ENCODE data around the gene NOD2. TPM values are rescaled to one million over a fixed set of nuclear protein-coding genes. Genes with fewer than 3 reads are reported as not detected.

Gene NOD2
- total RNA-seq, 1 donor from 2014 or later: 43.5 TPM

DNA sequence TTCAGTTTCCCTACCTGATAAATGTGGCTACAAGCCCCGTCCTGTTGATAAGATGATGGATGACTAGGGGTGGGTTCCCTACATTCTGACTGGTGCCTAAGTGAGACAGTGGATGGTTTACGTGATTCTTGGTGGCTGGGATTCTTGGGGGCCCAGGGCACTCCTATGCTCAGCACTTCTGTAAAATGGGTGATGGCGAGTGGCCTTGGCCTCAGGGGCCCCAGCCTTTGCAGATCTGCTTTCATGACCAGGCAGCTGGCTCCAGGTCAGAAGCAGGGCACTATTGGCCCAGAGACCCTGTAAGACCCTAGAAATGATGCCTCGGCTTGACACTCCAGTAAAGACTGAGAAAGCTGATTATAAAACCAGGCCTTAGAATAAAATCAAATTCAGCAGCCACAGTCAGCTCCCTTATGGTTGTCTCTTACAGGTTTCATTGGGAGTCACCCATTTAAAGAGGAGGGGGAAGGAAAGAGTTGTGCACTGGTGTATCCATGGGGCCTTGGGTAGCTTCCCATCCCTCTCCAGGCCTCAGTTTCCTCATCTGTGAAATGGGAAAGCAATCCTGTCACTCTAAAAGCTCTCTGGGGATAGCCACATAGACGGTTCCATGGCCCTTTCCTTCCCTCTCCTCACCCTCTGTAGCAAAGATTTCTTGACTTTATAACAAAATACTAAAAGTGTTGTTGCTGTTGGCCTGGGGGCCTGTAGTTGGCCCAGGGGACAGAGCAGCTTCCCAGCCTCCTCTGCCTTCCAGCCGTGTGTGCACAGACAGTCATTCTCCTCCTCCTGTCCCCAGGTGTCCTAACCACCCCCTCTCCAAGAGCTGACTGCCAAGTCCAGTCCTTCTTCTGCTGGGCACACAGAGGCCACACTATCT, 13.5 kb upstream of the NOD2 start:
- Histone ChIP-seq H3K4me1 (no peaks in the 10 kb centered on the region), H3K27ac (no peak overlapping the region), H3K4me3 (peak overlapping the region in 1 of 2 donors; percentile 6), H3K27me3 (no peaks in the 10 kb centered on the region), H3K9me3 (no peaks in the 10 kb centered on the region), H3K36me3 (no peaks in the 10 kb centered on the region)
- intact Hi-C loops (cut with DNase I): no loop called here
- TF ChIP-seq, protein P1, sequence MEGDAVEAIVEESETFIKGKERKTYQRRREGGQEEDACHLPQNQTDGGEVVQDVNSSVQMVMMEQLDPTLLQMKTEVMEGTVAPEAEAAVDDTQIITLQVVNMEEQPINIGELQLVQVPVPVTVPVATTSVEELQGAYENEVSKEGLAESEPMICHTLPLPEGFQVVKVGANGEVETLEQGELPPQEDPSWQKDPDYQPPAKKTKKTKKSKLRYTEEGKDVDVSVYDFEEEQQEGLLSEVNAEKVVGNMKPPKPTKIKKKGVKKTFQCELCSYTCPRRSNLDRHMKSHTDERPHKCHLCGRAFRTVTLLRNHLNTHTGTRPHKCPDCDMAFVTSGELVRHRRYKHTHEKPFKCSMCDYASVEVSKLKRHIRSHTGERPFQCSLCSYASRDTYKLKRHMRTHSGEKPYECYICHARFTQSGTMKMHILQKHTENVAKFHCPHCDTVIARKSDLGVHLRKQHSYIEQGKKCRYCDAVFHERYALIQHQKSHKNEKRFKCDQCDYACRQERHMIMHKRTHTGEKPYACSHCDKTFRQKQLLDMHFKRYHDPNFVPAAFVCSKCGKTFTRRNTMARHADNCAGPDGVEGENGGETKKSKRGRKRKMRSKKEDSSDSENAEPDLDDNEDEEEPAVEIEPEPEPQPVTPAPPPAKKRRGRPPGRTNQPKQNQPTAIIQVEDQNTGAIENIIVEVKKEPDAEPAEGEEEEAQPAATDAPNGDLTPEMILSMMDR (IDR thresholded peaks at IDR 0.05): no peak
- TF ChIP-seq POLR2A (IDR thresholded peaks at IDR 0.05) (no peak), POLR2AphosphoS5 (IDR thresholded peaks at IDR 0.05; ENCODE audit: insufficient read depth in 1 of 2, low read depth in 1 of 2) (no peak)
- DNase-seq (ENCODE audit: extremely low spot score in 2 of 2): no peak

DNA sequence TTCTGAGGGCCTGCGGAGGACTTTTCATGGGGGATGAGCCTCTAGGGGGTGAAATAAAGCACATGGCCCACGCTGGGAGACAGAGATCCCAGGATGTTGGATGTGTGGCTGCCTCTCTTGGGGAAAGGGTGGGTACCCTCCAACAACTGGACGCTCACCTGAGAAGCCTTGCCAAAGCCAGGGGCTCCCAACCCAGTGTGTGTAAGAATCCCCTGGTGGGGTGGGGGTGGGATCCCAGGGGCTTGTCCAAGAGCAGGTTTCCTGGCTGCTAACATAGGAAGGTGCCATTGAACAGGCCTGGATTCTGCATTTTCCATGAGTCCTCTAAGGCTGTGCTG, 12.9 kb upstream of the NOD2 start:
- Histone ChIP-seq H3K27me3 (no peaks in the 10 kb centered on the region), H3K4me3 (peak overlapping the region; percentile 6 to 24), H3K9me3 (no peaks in the 10 kb centered on the region), H3K36me3 (no peaks in the 10 kb centered on the region), H3K27ac (peak overlapping the region; percentile 5), H3K4me1 (no peaks in the 10 kb centered on the region)
- no peak for DNase-seq (ENCODE audit: extremely low spot score in 2 of 2)
- no peak for TF ChIP-seq POLR2AphosphoS5 (IDR thresholded peaks at IDR 0.05; ENCODE audit: insufficient read depth in 1 of 2, low read depth in 1 of 2)
- TF ChIP-seq POLR2A (IDR thresholded peaks at IDR 0.05): no peak
- TF ChIP-seq, protein P1 (IDR thresholded peaks at IDR 0.05): no peak
- intact Hi-C loops (cut with DNase I): no loop called here

DNA sequence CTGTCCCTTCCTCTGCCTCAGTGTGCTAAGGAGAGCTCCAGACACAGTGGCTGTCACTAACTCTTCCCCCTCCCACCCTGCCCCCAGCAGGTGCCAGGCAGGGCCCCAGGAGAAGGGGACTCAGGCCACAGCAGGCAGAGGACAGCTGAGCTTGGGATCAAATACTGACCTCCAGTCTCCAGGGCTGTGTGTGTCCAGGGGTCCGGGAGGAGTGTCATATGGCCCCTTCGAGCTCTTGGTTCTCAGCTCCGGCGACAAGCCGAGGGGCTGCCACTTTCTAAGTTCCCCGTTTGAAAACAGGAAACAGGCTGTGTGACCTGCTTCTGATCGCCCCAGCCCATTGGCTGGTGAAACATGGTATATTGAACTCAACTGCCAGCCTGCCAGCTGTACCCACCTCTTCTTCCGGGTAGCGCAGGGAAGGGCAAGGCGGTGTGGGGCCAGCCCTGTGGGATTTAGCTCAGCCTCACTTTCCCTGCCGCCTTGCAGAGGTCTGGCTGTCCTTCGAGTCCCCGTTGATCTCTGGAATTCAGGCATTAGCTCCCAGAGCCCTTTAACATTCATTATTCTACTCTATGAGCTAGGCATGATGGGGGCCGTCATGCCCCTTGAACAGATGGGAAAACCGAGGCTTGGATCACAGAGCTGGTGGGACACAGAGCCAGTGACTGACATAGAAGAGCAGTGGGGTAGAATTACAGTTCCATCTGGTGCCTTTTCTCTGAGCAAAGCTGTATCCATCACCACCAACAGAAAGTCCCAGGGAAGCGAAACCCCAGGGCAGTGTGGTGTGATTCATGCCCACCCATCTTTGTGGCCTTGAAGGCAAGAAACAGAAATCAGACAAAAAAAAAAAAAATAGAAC, 12.2 kb upstream of the NOD2 start, which contains the start of gene SNX20:
Gene SNX20 (minus strand): TSS at position 292 of the 865 bp plus-strand sequence. CDS start 3,786 bp downstream, outside the sequence.
- H3K27ac ChIP-seq: peak within 1 kb of the TSS; percentile 5
- intact Hi-C loops (cut with DNase I): no loop called here
- peaks cover 6% of the 10 kb centered on the region for H3K4me1 ChIP-seq
- no peak for DNase-seq (ENCODE audit: extremely low spot score in 2 of 2)
- H3K36me3 ChIP-seq: no peaks in the 10 kb centered on the region
- H3K4me3 ChIP-seq: peak within 1 kb of the TSS; percentile 6 to 24
- peak in 1 of 2 donors; percentile 53 for TF ChIP-seq POLR2AphosphoS5 (IDR thresholded peaks at IDR 0.05; ENCODE audit: insufficient read depth in 1 of 2, low read depth in 1 of 2)
- TF ChIP-seq POLR2A (IDR thresholded peaks at IDR 0.05): no peak
- no peaks in the 10 kb centered on the region for H3K27me3 ChIP-seq
- no peaks in the 10 kb centered on the region for H3K9me3 ChIP-seq

DNA sequence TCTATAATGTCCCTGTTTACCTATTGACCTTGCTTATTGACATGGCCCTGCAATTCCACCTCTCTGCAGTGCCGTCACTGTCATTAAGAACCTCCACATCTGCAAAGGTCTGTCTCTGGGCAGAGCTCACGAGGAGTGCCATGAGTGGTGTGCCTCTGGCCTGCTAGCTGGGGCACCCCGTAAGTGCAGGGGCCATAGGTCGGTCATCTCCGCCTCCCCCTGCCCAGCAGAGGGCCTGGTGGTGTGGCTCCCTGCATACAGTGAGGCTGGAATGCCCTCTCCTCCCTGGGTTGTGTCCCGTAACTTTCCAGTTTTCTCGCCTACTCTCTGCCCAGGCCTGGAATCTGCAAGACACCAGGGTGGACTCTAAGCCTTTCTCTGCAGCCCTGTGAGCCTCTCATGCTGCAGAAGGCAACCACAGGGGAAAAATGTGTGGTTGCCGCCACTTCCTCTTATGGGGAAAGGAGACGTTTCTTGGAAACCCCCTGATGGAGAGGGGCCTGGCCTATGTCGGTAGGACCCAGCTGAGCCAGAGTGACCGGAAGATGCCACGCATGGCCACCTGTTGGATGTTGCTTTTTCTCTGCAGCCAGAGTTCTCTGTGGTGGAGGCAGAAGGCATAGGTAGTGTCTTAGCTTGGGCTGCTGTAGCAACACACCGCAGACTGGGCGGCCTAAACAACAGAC, 9.6 kb upstream of the NOD2 start:
- DNase-seq (ENCODE audit: extremely low spot score in 2 of 2): no peak
- intact Hi-C loops (cut with DNase I): no loop called here
- H3K27ac ChIP-seq: no peak overlapping the region

More for the DNA sequence above, 9.6 kb upstream of the NOD2 start:
- H3K9me3 ChIP-seq: no peaks in the 10 kb centered on the region
- peaks cover 7% of the 10 kb centered on the region for H3K4me1 ChIP-seq
- no peaks in the 10 kb centered on the region for H3K36me3 ChIP-seq
- H3K27me3 ChIP-seq: no peaks in the 10 kb centered on the region
- no peak overlapping the region for H3K4me3 ChIP-seq
- TF ChIP-seq POLR2A (IDR thresholded peaks at IDR 0.05): no peak
- no peak for TF ChIP-seq POLR2AphosphoS5 (IDR thresholded peaks at IDR 0.05; ENCODE audit: insufficient read depth in 1 of 2, low read depth in 1 of 2)
- TF ChIP-seq, protein P1 (IDR thresholded peaks at IDR 0.05): no peak
